GM19240 (cell line): ENCODE measurements around the gene TTLL10.
"Not testable (repeated sequence)": the region's sequence is repeated elsewhere in the genome, so short reads cannot be mapped to it uniquely, and the experiment has no call there.

Experiments used
- DNase-seq: peaks from one replicate; pipeline ENCODE4 v3.0.0; 2011; ENCODE audit warnings: low spot score; ENCODE audit not compliant: insufficient read length

Gene TTLL10

GRCh38 chr1:1170215-1171091, 3.2 kb upstream of the TTLL10 start:
- no peak for DNase-seq

DNA sequence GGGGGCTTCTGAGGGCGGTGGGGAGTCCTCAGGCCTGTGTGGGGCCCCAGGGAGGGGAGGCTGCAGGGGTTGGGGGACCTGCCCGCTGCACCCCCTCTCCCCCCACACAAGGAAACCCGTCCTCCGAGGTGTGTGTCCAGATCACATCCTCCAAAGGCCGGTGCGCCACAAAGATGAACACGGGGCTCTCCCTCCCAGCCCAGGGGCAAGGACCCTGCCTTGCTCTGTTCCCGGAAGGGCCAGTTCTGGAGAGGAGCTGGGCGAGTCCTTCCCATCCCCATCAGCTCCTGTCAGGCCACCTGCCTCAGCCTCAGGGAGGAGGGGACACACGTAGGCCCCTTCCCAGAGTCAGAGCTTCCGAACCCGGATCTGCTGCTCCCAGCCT, 2.5 kb upstream of the TTLL10 start:
- DNase-seq, result no peak

DNA sequence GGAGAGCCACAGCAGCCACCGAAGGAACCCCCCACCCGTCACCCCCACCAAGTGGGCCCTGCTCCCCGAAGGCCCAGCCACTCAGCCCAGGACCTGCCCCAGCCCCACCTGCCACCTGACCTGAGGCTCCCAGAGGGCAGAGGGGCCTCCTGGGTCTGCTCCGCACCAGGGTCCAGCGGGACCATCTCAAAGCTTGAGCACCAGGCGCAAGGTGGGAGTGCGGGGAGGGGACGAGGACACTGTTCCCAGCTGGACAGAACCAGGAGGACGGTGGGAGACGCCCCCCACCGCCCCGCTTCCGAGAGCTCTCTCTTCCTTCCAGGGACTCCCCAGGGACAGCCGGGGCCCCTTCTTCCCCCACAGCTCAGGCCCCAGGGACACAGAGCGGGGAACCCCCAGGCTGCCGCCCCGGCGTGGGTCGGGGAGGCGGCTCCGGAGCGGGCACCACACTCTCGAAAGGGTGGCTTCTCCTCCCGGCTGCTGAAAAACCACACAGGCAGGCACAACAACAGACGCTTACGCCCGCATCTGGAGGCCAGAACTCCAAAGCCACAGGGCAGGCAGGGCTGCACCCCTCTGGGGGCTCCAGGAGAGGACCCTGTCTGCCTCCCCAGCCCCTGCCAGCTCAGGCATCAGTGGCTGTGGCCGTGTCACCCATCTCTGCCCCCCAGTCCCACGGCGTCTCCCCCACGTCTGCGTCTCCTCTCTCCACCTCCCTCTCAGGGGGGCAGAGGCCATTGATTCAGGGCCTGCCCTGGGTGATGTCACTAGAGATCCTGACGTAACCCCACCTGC, 1.9 kb upstream of the TTLL10 start:
- DNase-seq, result no peak

DNA sequence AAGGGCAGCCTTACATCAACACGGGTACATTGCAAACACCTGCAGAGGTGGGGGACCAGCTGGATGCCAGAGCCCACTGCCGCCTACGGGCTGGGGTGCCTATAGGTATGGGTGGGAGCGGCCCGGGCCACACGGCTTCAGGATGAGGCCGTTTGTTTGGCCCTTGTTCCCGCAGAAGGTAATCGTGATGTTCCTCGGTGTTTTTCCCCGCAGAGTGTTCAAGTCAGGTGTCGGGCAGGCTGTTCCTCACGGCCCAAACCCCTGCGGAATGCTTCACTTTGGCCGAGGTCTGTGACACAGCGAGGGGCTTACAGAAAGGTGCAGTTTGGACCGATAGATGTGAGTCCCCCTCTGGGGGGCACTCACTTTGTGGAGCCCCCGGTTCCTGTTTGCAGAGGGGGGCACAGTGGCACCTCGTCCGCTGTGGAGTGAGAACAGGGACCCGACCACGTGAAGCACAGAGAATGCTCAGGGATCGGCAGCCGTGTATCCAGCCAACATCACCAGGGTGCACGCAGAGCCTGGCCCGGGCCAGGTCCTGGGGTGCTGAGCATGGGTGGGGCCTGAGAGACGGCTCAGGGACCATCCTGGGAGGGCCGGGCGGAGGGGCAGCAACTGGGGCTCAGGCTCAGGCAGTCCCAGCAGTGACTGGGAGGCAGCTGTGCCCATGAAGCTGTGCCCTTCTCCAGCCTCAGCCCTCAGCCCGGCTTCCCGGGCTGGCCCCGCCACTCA, 453 bp upstream of the TTLL10 start:
- no peak for DNase-seq

DNA sequence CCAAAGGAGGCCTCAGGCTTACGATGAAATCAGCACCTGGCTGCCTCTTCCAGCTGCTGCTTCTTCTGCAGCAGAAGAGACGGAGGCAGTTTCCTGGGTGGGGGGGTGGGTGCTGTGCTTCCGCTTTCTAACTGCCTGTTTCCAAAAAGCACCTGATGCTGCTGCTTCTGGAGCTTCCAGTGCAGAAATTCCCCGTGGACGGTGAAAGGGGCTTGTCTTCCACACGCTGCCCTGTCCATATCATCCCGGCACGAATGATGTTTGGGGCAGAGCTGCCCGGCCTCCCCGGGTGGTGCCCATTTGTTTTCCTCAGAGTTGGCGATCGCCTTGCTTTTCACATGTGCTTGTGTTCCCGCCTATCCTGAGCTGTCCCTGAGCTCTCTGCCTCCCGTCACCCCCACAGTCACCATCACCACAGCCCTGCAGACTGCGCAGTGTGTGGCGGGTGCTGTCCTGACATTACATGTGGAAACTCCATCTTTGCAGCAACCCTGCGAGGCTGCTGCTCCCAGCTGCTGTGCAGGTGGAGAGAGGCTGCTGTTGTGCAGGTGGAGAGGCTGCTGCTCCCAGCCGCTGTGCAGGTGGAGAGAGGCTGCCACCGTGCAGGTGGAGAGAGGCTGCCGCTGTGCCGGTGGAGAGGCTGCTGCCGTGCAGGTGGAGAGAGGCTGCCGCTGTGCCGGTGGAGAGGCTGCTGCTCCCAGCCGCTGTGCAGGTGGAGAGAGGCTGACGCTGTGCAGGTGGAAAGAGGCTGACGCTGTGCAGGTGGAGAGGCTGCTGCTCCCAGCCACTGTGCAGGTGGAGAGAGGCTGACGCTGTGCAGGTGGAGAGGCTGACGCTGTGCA, 1.8 kb downstream of the TTLL10 start:
- no peak for DNase-seq

- not testable (repeated sequence) for DNase-seq
These were observed 2.5 kb downstream of the TTLL10 start for GRCh38 chr1:1176063-1176761.

DNA sequence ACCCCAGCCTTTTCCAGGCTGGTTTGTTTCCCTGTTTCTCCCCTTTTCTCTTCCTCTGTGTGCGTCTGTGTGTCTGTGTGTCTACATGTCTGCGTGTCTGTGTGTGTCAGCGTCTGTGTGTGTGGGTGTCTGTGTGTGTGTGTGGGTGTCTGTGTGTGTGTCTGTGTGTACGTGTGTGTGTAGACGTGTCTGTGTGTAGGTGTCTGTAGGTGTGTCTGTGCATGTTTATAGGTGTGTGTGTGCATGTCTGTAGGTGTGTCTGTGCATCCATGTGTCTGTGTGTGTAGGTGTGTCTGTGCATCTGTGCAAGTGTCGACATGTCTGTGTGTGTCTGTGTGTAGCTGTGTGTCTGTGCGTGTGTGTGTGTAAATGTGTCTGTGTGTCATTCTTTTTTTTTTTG, 3.3 kb downstream of the TTLL10 start:
- DNase-seq, result no peak

DNA sequence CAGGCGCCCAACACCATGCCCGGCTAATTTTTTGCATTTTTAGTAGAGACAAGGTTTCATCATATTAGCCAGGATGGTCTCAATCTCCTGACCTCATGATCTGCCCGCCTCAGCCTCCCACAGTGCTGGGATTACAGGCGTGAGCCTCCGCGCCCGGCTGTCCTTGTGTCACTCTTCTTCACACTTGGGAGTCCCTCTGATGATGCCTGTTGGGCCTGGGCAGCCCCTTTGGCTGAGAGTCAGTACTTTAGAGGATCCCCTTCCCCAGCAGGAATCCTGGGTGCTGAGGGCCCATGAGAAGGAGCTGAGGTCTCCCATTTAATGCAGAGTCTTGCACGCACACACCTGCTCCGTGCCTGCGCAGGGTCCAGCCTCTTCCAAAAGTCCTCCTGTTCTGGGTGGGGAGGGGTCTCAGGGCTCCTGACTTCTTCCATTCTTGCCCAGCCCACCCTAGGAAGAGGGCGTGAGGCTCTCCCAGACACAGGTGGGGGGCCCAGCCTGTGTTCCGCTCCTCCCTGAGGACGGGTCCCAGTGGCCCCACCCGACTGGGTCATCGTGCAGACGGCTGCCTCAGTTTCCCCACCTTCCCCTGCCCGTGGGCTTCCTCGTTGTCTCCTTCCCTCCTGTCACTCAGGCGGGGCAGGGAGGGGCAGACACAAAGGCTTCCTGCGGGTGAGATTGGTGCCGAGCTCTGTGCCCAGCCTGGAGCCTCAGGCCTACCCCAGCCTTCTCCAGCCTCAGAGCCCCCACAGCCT, 3.9 kb downstream of the TTLL10 start:
- DNase-seq, result no peak

DNA sequence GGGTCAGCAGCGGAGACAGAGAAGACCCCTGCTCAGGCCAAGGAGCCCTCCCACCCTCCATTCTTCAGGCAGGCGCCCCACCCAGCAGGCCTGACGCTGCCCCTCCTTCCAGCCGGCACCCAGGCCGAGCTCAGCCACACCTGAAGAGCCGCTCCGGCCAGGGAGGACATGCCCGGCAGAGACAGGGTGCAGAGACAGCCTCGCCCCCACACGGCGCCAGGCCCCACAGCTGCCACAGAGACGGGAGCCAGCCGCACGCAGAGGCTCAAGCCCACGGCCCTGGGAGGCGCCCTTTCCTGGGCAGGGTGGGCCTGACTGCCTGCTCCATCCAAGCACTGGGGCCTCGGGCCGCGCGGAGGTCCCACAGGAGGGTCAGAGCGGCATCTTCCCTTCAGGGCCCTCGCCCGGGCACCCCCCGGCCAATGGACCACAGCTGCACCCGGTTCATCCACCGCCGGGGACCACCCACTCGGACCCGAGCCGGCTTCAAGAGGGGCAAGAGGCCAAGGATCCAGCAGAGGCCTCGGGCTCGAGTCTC, 5.2 kb downstream of the TTLL10 start:
- no peak for DNase-seq

DNA sequence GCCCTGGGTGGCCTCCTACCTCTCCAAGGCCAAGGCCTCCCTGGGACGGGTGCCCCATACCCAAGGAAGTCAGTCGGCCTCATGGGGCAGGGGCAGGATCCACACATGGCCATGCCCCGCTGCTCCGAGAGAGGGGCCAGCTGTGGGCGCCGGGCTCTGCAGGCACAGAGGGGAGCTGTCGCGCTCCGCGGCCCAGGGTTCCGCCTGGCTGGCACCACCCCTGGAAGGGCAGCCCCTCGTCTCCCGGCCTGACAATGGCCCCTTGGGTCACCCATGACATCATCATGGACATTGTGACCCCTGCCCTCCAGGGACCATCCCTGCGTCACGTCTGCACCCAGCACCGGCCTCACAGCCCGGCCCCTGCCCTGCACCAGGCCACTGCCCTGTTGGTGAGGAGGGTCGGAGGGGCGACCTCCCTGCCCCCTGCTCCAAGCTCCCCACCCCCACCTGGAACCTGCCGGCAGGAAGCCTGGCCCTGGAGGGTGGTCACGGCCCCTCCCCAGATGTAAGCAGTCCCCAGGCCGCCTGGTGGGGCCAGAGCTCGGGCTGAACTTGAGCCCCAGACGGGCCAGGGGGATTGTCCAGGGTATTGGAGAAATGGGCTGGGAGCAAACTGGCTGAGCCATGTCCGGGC, 5.8 kb downstream of the TTLL10 start:
- DNase-seq, result no peak

GRCh38 chr1:1179983-1180861, 6.5 kb downstream of the TTLL10 start:
- DNase-seq, result no peak

- DNase-seq, result no peak
These were observed 7.7 kb downstream of the TTLL10 start for GRCh38 chr1:1181129-1181937.

DNA sequence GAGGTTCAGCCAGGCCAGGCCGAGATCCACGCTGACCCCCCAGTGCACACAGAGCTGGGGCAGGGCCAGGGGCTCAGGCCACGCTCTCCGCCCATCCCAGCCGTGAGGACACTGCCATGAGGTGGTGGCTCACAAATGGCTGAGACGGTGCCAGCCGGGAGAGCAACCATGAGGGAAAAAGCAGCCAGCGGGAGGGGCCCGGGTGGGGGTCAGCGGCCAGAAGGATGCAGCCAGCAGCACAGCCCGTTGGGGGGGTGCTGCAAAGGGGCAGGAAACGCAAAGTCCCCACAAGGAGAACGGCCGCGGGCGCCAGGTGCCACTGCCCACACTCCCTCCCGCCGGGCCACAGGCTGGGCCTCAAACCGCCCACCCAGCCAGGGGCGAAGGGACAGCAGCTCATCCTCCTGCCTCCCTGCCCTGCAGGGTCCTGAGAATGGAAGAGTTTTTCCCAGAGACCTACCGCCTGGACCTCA, 8.3 kb downstream of the TTLL10 start:
- DNase-seq, result no peak

DNA sequence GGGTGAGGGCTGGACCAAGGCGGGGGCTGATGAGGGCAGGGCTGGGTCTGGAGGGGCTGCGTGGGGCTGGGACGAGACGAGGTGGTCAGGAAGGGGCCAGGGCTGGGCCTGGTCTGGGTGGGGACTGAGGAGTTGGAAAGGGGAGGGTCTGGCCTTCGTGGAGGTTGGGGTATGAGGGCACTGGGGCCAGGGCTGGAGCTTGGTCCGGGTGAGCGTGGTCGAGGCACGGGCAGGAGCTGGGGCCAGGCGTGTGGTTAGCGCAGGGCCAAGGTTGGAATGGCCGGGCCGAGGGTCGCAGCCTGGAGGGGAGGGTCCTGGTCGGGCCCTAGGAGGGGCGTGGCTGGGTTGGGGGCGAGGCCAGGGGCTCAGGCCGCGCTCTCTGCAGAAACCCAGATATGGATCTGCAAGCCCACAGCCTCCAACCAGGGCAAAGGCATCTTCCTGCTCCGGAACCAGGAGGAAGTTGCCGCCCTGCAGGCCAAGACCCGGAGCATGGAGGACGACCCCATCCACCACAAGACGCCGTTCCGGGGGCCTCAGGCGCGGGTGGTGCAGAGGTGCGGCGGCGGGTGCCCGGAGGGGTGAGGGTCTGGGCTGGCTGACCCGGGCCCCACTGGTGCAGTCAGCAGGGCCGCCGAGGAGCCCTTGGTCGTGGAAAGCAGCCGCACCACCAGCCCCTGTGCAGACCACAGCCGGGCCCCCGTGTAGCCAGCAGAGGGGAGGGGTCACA, 9.0 kb downstream of the TTLL10 start:
- no peak for DNase-seq

DNA sequence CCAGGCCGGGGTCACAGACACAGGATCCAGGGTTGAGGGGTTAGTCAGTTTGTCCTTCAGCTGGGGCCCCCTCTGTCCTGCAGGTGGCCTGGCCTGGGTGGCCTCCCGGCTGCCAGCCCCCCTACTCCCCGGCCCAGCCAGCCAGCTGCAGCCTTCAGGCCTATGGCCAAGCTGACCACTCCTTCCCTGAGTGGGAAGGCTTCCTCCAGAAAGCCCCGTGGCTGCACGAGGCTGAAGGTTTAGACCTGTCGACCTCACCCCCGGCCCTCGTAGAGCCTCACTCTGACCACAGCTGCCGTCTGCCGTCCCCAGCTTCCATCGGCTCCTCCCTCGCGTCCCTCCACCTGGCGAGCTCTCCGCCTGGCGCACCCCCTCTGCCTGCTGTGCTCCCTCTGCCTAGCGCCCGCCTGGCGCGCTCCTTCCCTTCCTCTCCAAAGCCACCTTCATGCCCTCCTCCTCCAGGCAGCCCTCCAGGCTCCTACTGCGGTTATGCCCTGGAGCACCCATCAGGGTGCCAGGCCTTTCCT, 9.6 kb downstream of the TTLL10 start:
- no peak for DNase-seq
